GOT3 (cell line): ENCODE data around the gene TAF10.

Experiments used
- DNase-seq: peaks from one replicate; lab custom pipeline; 2025; ENCODE audit warnings: mixed read lengths; lab: John Stamatoyannopoulos, UW

The TAF10 gene

DNA sequence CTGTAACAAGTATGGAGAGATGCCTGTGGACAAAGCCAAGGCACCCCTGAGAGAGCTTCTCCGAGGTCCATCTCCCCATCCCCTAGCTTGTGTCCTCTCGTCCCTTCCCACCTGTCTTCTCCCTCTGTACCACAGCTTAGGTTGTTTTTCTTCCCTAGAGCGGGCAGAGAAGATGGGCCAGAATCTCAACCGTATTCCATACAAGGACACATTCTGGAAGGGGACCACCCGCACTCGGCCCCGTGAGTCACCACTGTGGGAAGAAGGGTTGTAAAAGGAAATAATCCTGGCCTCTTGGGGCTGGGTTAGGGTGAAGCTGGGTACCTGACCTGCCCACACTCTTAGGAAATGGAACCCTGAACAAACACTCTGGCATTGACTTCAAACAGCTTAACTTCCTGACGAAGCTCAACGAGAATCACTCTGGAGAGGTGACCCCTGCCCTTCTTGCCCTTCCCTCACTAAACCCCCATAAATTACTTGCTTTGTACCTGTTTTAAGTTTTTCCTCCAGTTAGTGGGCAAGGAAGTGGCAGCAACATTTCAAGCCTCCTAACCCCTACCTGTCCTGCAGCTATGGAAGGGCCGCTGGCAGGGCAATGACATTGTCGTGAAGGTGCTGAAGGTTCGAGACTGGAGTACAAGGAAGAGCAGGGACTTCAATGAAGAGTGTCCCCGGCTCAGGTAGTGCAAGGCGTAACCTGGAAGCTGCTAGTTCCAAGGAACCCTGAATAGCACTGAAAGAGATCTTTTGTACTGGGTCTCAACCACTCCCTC, 3.1 kb downstream of the TAF10 start:
- DNase-seq: no peak

DNA sequence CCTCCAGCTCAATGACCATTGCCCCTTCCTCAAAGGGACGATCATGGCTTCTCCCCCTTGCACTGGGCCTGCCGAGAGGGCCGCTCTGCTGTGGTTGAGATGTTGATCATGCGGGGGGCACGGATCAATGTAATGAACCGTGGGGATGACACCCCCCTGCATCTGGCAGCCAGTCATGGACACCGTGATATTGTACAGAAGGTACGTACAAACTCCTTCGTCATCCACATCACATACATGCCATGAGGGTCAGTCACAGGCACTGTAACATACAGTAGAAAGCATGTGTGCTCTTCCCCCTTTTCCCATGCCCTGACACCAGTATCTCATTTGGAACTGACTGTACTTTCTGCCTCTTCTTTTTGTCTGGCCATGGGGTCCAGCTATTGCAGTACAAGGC, 4.0 kb downstream of the TAF10 start:
- no peak for DNase-seq

DNA sequence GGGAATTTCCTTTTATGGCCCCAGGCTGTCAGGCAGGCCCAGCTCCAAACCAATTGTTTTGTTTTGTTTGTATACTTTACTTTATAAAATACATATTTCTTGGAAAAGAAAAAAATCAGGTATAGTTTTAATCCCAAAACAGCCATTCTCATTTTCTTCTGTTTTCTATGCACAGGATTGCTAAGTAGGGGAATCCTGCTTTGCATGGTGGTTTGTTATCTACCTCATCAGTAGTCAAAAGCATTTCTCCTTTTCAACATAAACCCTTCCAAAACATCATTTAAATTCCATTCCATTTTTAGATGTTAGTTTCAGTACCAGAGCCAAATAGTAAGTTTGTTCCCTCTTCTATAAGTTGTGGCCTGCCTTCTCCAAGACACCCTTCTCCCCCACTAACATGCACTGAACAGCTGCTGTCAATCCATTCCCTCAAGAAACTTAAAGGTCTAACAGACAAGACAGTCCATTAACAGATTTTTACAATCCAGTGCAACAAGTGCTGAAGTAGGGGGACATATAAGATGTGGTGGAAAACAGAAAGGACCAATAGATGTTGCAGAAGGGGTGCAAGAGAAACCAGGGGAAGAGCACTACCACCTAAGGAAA, 4.7 kb downstream of the TAF10 start:
- DNase-seq: no peak

DNA sequence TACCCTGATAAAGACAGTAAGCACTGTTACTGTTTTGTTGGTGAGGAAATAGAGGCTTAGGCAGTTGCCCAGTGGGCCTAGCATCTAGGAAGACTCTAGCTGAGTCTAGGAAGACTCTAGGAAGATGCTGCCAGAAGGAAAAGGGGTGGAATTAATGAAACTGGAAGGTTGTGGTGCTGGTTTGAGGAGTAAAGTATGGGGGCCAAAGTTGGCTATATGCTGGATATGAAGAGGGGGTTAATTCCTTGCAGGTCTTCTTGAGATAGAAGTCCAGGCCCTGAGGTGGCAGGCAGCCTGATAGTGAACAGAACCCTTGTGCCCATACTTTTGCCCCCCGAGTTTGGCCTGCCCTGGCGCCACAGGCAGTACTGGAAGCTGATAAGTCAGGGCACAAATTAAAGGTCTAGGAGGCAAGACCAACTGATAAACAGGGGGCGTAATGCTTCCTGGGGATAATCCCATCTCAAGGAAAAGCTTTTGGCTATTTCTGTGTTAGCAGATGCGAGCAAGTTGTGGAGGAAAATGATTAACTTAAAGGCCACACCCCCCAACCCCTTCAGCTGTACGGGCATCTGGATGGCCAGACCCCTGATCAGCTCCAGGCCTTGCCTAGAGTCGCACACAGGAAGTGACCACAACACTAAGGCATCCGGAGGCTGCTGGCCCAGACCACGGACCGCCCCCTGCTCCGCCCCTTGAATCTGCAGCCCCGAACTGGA, 5.4 kb downstream of the TAF10 start:
- DNase-seq: no peak

DNA sequence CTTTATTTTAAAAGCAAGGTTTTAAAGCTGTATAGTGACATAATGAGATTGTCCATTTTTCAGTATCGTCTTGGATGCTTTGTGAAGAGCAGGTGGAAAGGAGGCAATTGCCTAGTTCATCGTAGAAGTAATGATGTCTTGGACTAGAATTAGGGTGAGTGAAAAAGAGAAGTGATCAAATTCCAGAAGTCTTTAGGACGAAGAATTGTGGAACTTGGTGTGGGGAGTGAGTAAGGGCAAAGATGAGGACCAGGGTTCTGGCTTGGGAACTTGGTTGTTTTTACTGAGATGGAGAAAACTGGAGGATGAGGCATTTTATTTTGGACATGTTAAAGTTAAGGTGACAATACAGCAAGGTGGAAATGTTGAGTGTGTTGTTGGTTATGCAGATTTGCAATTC, 7.2 kb downstream of the TAF10 start:
- DNase-seq: no peak

DNA sequence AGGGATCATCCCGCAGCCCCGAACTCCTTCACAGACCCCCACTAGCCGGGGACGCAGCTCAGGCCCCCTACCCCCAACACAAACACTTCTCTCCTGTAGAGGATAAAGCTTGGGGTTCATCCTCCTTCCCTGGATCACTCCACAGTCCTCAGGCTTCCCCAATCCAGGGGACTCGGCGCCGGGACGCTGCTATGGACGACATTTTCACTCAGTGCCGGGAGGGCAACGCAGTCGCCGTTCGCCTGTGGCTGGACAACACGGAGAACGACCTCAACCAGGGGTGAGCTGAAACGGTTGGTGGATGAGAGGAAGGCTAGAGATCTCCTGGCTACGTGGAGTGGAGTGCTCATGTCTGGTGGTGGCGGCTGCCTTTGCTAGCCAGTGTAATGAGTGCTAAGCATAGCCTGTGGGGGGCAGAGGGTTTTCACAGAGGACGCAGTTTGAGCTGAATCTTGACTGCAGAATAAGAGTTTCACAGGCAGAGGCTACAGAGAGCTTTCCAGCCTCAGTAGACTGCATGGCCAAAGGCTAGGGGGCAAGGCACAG, 7.9 kb downstream of the TAF10 start:
- DNase-seq: no peak

DNA sequence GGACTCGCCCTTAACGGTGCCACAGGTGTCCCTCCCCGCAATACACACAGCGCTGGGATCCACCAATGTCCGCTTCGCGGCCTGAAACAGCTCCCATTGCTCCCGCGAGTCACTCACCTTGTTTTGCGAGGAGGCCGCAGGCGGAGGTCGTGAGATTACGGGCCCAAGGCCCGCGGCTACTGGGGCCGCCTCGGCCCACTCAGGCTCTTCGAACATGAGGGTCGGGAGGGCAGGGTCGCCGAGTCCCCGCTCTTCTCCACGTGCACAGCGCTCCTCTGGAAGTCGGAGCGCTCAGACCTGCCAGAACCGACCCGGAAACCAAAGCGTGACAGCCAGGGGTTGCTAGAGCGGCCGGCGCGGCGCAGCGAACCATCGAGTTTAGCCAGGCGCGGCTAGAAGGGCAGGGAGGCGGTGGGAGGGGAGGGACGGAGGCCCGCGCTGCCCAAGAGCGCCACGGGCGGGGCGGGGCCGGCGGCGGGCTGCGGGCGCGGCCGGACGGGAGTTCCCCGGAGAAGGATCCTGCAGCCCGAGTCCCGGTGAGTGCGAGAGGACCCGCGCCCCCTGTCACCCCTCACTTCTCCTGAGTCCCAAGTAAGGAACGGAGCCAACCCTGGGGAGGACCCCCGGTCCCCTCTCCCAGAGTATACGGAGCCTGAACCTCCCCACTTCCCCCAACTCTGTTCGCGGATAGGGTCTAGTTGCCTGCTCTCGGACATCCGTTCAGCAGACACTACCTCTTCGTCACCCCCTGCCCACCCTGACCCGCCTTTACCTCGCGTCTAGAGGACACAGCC, 8.5 kb downstream of the TAF10 start, which contains the start of the genes ILK and RRP8:
TSS of gene ILK (plus strand) at position 488 of the 794 bp plus-strand sequence. CDS start 498 bp downstream, outside the sequence.
TSS of gene RRP8 (minus strand) at position 330 of the 794 bp plus-strand sequence. CDS start at position 216, 114 bp downstream.
- DNase-seq: peak; percentile 24

DNA sequence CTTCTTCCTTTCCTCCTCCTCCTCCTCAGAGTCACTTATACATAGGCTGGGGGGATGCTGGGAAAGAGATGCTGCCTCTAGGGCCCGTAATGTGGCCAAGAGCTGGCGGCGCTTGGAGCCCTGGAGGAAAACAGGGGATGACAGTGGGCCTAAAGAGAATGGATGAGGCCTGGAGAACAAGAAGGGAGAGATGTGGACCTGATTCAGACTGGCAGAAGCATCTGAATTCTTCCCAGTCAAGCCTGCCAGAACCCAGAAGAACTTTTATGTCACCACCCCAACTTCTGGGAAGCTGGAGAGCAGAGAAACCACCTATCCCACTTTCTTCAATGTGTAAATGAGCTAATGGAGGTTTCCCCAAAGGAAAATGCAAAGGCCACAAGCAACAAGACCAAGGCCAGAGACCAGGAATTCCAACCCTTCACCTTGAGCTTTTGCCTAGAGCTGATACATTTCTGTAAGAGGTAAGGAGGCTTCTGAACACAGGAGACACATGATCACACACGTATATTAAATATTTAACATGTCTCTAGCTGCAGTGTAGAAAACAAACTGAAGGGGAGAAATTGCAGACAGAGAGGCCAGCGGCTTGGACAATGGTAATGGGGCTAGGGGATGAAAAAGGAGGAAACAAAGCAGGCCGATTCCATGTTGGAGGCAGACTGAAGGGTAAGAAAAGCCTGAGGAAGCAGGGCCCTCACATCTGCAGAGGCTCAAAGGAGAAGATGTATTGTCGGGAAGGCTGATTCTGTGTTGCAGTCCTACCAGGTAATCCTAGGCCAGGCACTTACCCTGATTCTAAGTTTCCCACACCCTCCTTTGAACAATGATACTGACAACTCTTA, 9.7 kb downstream of the TAF10 start:
- no peak for DNase-seq

DNA sequence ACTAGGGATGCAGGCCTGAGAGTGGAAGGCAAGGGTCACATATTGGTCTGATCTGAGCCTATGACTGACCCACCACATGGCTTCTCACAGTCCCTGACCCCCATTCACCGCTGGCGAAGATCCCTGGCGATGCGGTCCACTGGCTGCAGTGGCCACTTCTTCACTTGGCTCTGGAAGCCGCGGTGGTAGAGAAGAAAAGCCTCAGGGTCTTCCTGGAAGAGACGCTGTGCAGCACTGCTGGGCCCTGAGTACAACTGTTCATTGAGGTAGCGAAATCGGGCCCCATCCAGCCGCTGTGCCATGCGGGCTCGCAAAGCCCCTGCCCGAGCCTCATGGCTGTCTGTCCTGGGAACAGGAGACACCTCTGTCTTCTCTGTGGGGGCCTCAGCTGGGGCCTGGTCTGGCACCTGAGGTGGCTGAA, 11.0 kb downstream of the TAF10 start:
- DNase-seq: no peak

DNA sequence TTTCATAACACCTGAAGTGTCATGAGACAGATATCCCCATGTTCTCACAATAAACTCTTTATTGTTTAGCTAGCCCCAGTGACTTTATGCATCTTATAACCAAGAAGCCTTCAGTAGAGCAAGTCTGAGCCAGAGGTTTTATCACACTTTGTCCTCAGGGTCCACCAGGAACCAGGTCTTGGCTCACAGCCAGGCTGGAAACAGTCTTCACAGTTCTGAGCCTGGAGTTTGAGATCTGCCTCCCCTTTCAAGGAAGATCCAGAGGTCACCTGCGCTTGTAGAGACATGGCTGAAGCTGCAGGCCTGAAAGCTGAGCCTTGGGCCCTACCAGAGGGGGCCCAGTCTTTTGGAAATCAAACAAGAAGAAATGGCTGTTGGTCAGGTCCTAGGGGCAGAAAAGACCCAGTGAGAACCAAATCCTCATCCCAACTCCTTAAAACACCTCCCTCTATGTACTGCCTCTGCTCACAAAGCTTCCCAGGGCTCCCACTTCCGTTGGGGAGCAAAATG, 12.1 kb downstream of the TAF10 start:
- DNase-seq: no peak

DNA sequence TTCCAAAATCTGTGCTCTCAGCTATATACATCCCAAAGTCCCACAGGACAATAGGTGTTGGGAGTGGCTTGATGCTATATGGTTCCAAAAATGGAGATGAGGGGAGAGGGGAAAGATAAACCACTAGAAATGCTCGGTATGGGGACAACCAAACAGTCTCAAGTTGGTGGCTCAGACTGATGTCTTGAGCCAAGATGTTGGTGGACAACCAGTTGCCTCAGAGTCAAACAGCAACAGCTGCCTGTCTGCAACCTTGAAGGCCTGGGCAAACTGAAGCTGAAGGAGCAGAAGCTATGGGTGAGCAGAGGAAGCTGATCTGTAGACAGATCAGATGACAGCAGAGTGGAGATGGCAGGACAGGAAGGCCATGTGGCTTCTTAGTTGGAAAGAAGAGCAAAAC, 12.6 kb downstream of the TAF10 start:
- no peak for DNase-seq

DNA sequence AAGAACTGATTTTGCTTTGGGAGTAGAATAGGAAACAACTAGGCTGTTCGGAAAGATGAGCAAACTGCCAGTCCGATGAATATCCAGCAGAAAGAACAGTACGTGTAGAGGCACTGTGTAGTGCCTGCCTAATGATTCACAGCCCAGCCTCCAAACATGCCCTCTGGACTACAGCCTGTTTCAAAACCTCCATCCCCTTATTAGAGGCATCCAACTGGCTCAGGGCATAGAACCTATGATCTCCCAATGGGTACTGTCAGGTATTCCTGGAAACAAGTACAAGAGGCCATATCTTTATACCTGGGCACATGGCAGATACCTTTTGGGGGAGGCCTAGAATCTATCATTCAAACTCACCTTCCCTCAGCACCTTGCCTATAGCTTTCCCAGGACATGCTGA, 13.5 kb downstream of the TAF10 start:
- no peak for DNase-seq

DNA sequence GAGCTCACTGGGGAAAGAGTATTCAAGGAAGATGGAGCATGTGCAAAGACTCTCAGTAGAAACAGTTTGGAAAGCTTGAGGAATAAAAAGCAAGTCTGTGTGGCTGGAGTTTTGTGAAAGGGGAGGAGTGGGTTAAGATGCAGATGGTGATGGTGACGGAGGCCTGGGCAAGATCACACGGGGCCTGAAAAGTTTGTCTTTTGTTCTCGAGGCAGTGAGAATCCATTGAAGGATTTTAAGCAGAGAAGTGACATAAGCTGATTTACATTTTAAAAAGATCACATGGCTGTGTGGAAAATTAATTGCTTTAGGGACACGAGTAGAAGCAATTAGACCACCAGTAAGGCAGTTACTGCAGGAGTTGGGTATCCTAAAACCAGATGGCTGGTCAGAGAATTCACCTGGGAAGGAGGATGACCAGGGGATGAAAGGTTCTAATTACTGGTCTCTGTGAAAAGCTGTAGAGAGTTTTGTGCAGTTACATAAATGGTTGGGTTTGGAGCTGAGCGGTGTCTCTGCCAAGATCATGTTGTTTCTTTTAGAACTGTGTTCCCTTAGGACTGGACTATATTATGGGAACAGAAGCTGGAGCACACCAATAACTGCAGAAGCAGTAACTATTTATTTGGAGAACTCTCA, 15.7 kb downstream of the TAF10 start:
- DNase-seq: no peak

DNA sequence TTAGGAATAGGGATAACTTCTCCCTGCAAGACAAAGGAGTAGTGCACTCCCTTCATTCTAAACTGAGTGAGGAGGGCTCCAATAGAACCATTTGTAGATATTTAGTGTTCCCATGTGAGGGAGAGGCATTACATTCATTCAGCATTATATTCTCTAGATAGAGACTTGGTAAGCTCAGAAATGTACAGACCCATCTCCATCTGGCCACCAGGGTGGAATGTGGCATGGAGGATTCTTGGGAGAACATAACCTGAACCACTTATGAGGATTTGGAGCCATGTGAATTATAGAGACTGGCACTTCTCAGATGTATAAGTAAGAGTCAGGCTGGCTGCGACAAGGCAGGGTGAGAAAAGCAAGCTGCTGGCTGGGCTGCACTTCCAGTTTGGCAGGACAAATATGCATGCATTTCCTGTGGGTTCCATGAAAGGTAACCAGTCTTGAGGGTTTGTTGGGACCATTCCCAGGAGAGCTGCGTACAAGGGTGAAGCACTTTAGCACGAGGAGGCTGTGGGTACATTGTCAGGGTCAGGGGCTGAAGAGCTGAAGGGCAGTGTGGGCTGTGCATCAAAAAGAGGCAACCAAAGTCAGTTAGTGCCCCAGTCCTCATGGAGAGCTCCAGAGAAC, 17.8 kb downstream of the TAF10 start:
- no peak for DNase-seq

DNA sequence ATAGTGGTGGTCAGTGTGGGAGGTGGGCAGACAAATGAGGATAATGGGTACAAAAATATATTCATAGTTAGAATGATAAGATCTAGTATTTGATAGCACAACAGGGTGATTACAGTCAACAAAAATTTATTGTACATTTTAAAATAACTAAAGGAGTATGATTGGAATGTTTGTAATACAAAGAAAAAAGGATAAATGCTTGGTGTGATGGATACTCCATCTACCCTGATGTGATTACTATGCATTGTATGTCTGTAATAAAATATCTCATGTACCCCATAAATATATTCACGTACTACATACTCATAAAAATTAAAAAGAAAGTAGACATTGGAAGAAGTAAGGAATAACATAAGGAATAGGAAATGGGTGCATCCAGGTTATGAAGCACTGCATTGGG, 24.0 kb downstream of the TAF10 start:
- no peak for DNase-seq

DNA sequence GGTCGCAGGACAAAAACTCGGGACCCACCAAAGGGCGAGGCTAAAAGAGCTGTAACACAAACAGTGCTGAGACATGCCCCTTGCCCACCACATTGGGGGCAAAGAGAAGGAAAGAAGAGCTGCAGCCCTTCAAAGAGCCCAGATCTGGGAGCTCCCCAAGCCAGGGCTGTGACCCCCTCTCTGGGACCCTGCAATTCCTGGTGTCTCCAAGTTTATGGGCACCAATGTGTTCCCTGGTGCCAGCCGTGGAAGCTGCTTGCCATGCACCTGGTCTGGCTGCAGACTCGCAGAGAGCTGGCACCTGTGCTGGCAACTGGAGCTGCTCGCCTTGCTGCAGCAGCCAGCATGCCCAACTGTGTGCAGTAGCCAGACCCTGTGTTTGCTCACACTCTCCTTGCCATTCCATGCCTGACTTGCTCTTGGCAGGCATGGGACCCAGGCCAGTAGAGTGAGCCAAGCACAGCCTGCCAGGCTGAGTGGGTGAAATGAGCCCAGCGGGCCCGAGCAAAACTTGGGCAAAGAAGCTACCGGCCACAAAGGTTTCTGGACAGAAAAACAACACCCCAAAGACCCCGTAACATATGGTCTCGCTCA, 24.6 kb downstream of the TAF10 start:
- no peak for DNase-seq

DNA sequence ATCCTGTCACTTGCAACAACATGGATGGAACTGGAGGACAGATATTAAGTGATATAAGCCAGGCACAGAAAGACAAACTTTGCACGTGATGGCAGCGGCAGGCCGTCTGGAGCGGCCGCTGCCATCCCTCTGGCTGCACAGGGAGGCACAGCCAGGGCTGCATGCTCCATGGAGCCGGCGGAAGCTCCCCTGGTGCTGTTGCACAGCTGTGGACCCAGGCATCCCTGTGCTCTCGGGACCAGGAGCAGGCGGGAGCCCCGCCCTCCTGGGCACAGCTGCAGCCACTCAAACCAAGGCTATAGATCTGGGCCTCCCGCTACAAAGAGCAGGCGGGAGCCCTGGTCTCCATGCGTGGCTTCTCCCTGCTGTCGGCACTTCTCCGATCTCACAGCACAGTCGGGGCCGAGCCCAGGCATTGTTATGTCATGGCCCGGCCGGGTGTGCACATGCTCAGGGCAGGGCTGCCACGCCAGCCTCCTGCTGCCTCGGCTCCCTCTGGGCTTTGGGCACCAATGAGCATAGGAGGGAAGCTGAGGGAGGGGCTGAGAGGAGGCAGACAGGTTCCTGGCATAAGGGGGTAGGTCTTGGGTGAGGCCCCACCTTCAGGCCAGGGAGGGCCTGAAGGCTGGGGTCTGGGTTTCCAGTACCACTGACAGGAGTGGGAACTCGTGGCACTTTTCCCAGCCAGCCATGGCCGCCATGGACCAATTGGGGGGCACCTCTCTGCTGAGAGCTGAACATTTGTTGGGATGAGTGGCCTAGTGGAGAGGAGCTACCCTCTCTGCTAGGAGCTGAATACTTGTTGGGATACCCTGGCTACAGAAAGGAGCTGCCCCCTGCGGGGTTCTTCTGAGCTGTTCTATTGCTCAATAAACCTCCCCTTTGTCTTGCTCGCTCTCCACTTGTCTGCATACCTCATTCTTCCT, 25.3 kb downstream of the TAF10 start:
- no peak for DNase-seq

DNA sequence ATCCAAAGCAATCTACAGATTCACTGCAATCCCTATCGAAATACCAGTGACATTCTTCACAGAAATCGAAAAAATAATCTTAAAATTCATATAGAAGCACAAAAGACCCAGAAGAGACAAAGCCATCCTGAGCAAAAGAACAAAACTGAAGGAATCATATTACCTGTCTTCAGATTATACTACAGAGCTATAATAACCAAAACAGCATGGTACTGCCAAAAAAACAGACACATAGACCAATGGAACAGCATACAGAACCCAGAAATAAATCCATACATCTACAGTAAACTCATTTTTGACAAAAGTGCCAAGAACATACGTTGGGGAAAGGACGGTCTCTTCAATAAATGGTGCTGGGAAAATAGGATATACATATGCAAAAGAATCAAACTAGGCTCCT, 27.5 kb downstream of the TAF10 start:
- no peak for DNase-seq
